RWPE2 (cell line): ENCODE data around the gene NUBP2.

Source experiments
- ATAC-seq: fragments of 200-7000 bp; cut with Tn5 transposase; 3 replicates; pipeline ENCODE4 v1.9.1; 2021; ENCODE audit warnings: low read depth
- DNase-seq: peaks from one replicate; pipeline ENCODE4 v3.0.0-alpha.2; 2020; ENCODE audit warnings: low spot score
- H3K27ac ChIP-seq: fragments of 450-650 bp; 2 replicates; pipeline ENCODE4 v1.5.1; 2017; ENCODE audit warnings: mild to moderate bottlenecking; ENCODE audit not compliant: poor library complexity, severe bottlenecking
- H3K27me3 ChIP-seq: fragments of 250-450 bp; sonication (Bioruptor Pico); 2 replicates; pipeline ENCODE4 v1.5.1; 2021; ENCODE audit warnings: mild to moderate bottlenecking, moderate library complexity; ENCODE audit not compliant: insufficient read depth, poor library complexity, severe bottlenecking
- H3K36me3 ChIP-seq: fragments of 250-450 bp; sonication (Bioruptor Pico); 2 replicates; pipeline ENCODE4 v1.5.1; 2020; ENCODE audit warnings: low read depth, mild to moderate bottlenecking, moderate library complexity
- H3K4me1 ChIP-seq: fragments of 250-450 bp; sonication (Bioruptor Pico); 2 replicates; pipeline ENCODE4 v1.5.1; 2021; ENCODE audit warnings: mild to moderate bottlenecking, moderate library complexity; ENCODE audit not compliant: insufficient read depth, poor library complexity, severe bottlenecking
- H3K4me3 ChIP-seq: fragments of 250-450 bp; sonication (Bioruptor Pico); 2 replicates; pipeline ENCODE4 v1.5.1; 2021; ENCODE audit warnings: mild to moderate bottlenecking, moderate library complexity; ENCODE audit not compliant: severe bottlenecking
- H3K9me3 ChIP-seq: fragments of 250-450 bp; sonication (Bioruptor Pico); 2 replicates; pipeline ENCODE4 v1.5.1; 2021; ENCODE audit warnings: mild to moderate bottlenecking, moderate library complexity; ENCODE audit not compliant: severe bottlenecking
- TF ChIP-seq, protein P1 (sequence below): fragments of 450-650 bp; IDR thresholded peaks from one replicate; pipeline ENCODE4 v1.5.1; 2017; ENCODE audit warnings: mild to moderate bottlenecking, moderate library complexity; ENCODE audit not compliant: poor library complexity, severe bottlenecking

Gene NUBP2

GRCh38 chr16:1768767-1769401, 13.9 kb upstream of the NUBP2 start:
- ATAC-seq, result no peak

DNA sequence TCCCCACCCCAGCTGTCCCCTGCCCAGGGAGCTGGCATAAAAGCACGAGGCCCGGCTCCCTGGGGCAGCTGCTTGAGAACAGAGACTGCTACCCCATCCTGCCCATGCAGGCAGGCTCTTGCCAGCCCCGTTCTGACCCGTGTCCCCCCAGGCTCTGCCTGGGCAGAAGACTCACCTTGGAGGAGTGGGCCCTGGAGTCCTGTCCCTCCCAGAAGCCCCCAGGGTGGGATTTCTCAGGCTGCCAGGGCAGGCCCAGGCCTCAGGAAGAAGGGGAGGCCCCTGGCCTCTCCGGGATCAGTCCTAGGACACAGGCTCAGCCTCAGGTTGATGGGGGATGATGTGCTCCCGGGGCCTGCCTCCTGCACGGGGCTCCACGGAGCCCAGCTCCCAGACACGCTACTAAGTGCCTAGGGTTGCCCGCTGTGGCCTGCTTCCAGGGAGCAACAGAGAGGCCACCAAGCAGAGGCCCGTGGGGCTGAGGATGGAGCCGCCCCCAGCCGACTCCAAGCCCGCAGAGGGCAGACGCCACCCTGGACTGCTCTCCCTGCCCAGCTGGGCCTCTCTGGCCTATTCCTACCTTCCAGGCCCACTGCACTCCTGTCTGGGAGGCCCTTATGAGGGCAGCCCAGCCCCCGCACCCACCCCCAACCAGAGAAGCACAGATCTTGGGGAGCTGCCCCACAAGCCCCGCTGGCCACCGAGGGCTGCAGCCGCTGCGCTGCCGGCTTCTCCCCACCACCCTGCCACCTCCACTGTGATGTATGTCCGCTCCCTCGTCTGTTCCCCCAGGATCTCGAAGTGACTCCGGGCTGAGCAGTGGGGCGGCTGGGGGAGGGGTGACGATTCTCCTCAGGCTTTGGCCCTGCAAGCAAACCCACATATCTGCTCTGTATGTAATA, 13.1 kb upstream of the NUBP2 start:
- Histone ChIP-seq H3K27ac (peak overlapping the region; percentile 66), H3K36me3 (peaks cover 18% of the 10 kb centered on the region)
- no peak for ATAC-seq

More at GRCh38 chr16:1768767-1769401, 13.9 kb upstream of the NUBP2 start:
- H3K36me3 ChIP-seq, result peaks cover 24% of the 10 kb centered on the region
- no peak overlapping the region for H3K4me3 ChIP-seq
- TF ChIP-seq, protein P1, sequence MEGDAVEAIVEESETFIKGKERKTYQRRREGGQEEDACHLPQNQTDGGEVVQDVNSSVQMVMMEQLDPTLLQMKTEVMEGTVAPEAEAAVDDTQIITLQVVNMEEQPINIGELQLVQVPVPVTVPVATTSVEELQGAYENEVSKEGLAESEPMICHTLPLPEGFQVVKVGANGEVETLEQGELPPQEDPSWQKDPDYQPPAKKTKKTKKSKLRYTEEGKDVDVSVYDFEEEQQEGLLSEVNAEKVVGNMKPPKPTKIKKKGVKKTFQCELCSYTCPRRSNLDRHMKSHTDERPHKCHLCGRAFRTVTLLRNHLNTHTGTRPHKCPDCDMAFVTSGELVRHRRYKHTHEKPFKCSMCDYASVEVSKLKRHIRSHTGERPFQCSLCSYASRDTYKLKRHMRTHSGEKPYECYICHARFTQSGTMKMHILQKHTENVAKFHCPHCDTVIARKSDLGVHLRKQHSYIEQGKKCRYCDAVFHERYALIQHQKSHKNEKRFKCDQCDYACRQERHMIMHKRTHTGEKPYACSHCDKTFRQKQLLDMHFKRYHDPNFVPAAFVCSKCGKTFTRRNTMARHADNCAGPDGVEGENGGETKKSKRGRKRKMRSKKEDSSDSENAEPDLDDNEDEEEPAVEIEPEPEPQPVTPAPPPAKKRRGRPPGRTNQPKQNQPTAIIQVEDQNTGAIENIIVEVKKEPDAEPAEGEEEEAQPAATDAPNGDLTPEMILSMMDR, result no peak
- peaks cover 4% of the 10 kb centered on the region for H3K4me1 ChIP-seq
- H3K27me3 ChIP-seq, result no peaks in the 10 kb centered on the region
- no peak for DNase-seq
- no peak overlapping the region for H3K27ac ChIP-seq
- H3K9me3 ChIP-seq, result no peaks in the 10 kb centered on the region

GRCh38 chr16:1770328-1771187, 12.2 kb upstream of the NUBP2 start:
- no peaks in the 10 kb centered on the region for H3K27me3 ChIP-seq
- peaks cover 17% of the 10 kb centered on the region for H3K36me3 ChIP-seq
- ATAC-seq (peak; percentile 54), DNase-seq (peak; percentile 87)
- H3K4me1 ChIP-seq, result peaks cover 4% of the 10 kb centered on the region
- TF ChIP-seq, protein P1, result no peak
- H3K9me3 ChIP-seq, result no peaks in the 10 kb centered on the region
- H3K27ac ChIP-seq, result peak overlapping the region; percentile 66
- peak overlapping the region; percentile 83 for H3K4me3 ChIP-seq

More for the DNA sequence above, 13.1 kb upstream of the NUBP2 start:
- Histone ChIP-seq H3K27me3 (no peaks in the 10 kb centered on the region), H3K4me1 (peaks cover 4% of the 10 kb centered on the region), H3K4me3 (peak overlapping the region; percentile 83), H3K9me3 (no peaks in the 10 kb centered on the region)
- DNase-seq, result no peak
- TF ChIP-seq, protein P1, result no peak

GRCh38 chr16:1771188-1771863, 11.4 kb upstream of the NUBP2 start, which contains the start of gene NME3:
NME3 (minus strand) TSS chr16:1771543; CDS start chr16:1771534, 9 bp downstream.
- no peaks in the 10 kb centered on the region for H3K27me3 ChIP-seq
- no peak for DNase-seq
- peaks cover 25% of the 10 kb centered on the region for H3K36me3 ChIP-seq

More at GRCh38 chr16:1771188-1771863, 11.4 kb upstream of the NUBP2 start, which contains the start of gene NME3:
- Histone ChIP-seq H3K27ac (peak within 1 kb of the TSS; percentile 66), H3K9me3 (no peaks in the 10 kb centered on the region), H3K4me1 (peaks cover 4% of the 10 kb centered on the region), H3K4me3 (peak within 1 kb of the TSS; percentile 83)
- peak; percentile 29 for ATAC-seq
- TF ChIP-seq, protein P1, result no peak
